ENCODE results near the gene USH1G.
"Not testable (repeated sequence)": the region's sequence is repeated elsewhere in the genome, so short reads cannot be mapped to it uniquely, and the experiment has no call there.

USH1G gene

DNA sequence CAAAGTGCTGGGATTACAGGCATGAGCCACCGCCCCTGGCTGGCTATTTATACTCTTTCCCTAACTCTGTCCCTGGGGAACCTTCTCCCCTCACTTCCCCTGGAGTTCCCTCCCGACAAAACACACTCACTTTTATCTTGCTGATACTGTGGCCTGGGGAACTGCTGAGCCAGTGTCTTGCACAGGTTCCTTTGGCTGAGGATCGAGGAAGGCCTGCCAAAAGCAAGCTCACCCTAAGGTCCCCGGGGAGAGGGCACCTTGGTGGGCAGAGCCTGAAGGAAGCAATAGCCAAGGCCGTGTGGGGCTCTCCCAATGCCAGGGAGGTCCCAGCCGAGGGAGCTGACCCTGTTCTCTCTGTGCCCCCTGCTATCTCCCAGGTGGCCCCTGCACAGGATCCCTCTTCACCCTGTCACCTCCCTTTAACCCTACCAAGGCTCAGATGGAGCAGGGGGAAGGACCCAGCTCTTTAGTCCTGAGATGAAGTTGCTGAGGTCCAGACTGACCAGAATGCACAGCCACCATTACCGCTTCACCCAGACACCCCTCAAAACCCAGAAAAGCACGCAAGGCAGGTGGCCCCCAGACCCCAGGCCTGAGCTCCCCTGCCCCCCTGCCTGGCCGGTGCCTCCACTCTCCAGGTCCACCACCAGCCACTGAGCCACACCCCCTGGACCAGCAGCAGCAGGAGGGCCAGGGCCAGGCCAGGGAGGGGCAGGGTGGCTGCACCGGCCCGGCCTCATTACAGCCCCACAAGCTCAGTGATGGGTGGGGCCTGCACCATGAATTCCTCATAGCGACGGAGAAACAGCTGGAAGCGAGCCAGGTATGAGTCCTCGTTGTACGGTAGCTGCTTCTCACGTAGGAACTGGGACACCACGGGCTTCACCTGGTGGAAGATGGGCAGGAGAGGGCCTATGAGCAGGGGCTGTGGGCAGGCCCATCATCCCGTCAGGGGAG, 45.2 kb downstream of the USH1G start:
- no peak overlapping the region for H3K4me3 ChIP-seq (ENCODE audit: low read depth, low read length)

GRCh38 chr17:74875977-74876593, 47.0 kb downstream of the USH1G start:
- no peak overlapping the region for H3K4me3 ChIP-seq (ENCODE audit: low read depth, low read length)

- H3K4me3 ChIP-seq (ENCODE audit: low read depth, low read length) = no peak overlapping the region
These were observed 47.7 kb downstream of the USH1G start for GRCh38 chr17:74875155-74875976.

- no peak overlapping the region for H3K4me3 ChIP-seq (ENCODE audit: low read depth, low read length)
These were observed 48.4 kb downstream of the USH1G start for GRCh38 chr17:74874615-74875037.

GRCh38 chr17:74873874-74874614, 49.0 kb downstream of the USH1G start:
- peak overlapping the region; percentile 53 for H3K4me3 ChIP-seq (ENCODE audit: low read depth, low read length)

DNA sequence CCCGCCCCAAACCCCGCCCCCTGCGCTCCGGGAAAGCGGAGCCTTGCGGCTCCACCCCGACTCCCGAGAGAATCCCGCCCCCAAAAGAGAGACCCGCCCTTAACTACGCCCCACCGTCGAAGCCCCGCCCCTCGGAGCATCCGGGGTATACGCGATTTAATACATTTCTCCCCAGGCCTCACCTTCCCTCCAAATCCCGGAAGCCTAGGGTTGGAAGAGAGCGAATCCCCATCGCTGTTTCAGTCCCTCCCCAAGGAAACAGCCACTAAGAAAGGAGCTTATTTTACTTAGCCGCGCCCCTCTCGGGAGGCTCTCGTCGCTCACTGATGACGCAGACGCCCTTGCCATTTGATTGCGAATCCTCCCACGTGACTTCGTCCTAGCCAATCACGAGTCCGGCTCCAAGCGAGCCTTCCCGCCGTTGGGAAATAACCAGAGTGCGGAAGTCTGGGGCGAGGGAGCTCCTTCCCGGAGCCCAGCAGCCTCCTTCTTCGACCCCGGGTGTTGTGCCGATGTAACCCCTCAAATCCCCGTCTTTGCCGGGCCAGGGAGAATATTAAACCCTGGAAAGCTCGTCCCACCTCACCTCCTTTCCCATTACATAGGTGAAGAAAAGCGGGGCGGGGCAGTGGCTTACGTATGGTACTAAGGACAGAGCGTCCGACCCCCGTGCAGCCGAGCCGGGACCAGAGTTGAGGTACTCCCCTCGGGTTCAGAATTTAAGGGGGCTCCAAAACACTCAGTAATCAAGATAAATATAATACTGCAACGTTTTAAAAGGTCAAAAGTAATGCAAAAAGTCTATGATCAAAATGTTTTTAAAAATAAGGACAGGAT, 49.8 kb downstream of the USH1G start:
- peak overlapping the region; percentile 77 for H3K4me3 ChIP-seq (ENCODE audit: low read depth, low read length)

DNA sequence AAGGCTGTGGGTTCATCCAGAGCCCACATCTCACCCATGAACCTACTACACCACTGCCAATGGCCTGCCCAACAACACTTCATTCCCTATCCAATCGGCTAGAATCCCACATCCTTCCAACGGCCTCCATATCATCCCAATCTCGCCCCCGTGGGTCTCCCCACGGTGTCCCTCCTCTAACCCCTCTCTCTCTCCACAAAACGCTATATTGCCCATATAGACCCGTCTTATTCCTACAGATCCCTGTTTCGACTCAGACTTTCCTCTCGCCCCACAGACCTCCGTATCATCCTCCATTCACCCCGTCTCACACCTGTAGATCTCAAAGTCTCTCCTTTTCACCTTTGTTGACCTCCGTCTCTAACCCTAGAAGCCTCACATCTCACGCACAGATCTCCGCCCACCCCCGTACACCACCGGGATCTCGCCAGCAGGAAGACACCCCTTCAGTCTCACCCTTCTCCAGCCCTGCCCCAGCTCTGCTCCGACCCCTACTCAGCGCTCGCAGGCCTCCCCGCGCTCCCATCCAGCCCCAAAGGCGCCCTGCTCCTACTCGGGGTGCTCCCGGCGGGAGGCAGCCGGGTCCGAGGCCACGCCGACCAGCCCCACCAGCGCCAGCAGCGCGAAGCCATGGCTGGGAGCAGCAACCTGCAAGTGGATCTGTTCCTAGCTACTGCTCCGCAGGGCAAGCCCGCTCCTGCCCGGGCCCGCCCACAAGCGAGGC, 50.6 kb downstream of the USH1G start, which contains the start of gene FDXR:
TSS of gene FDXR (minus strand) at position 682 of the 724 bp plus-strand sequence. CDS start at position 632, 50 bp downstream.
- H3K4me3 ChIP-seq (ENCODE audit: low read depth, low read length) = peak within 1 kb of the TSS; percentile 77

DNA sequence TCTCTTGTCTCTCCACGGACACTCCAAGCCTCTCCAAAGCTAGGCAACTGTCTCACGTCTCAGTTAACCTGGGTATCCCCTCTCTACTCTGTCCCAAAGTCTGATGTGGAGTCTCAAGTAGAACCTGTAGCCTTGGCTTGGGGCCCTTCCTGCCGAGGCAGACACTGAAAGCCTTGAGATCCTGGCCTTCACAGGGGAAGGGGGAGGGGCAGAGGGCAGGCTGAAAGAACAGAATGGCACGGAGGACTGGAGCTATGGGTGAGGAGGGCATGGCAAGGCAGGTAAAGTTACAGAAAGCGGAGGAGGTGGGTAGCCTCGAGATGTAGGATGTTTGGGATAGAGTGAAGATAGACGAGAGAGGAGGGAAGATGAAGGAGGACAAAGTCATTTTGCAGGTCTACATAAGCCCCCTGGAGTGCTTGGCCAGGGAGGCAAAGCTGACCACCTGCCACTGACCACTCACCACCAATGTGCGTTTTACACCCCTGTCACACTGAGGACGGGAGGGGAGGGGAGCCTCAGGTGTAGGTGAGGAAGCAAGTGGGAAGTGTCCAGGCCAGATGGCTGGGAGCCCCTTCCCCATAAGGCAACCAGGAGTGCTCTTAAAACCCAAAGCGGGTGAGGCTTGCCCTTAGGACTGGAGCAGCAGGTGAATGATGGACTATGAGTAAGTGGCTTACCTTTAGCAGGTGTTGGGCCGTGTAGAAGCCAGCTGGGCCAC, 51.5 kb downstream of the USH1G start:
- peak overlapping the region; percentile 77 for H3K4me3 ChIP-seq (ENCODE audit: low read depth, low read length)

DNA sequence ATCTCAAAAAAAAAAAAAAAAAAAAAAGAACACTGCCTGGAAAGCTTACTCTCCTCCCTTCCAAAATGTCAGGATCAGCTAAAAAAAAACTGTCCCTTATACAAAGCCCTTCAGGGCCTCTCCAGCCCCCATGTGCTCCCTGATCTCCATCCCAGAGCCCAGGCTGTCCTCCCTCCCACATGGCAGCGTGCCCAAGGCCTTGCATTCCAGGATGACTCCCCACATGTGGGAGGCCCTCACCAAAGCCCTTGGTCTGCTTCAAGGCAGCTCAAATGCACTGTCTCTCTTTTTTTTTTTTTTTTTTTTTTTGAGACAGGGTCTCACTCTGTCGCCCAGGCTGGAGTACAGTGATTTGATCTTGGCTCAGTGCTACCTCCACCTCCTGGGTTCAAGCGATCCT, 52.5 kb downstream of the USH1G start:
- H3K4me3 ChIP-seq (ENCODE audit: low read depth, low read length) = no peak overlapping the region

- not testable (repeated sequence) for H3K4me3 ChIP-seq (ENCODE audit: low read depth, low read length)
These were observed 53.0 kb downstream of the USH1G start for GRCh38 chr17:74870028-74870427.

DNA sequence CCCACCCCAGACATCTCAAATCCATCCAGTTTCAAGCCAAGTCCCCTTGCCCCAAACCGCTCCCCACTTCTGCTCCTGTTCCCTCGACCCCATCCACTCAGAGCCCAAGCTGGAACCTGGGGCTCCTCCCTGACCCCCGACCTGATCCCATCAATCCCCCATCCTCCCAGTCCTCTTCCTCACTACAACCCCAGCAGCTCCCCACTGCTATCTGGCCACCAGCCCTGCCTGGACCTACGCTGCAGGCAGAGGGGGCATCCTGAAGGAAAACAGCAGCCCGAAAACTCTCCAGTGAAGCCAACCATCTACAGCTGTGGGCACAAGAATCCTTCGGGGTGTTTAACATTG, 54.2 kb downstream of the USH1G start:
- H3K4me3 ChIP-seq (ENCODE audit: low read depth, low read length) = no peak overlapping the region

GRCh38 chr17:74868251-74868907, 54.7 kb downstream of the USH1G start:
- H3K4me3 ChIP-seq (ENCODE audit: low read depth, low read length) = no peak overlapping the region

GRCh38 chr17:74866198-74866835, 56.7 kb downstream of the USH1G start:
- H3K4me3 ChIP-seq (ENCODE audit: low read depth, low read length) = no peak overlapping the region

All from iPS-11a (cell line).